Lung (tissue), 12 donors: ENCODE results near the gene MARK4. TPM values are rescaled to one million over a fixed set of nuclear protein-coding genes. Genes with fewer than 3 reads are reported as not detected.
A peak's percentile ranks its signal among the peaks of the same experiment; 100 is the strongest.

Experiments used
- ATAC-seq: fragments of 200-7000 bp; cut with Tn5 transposase; one replicate; pipeline ENCODE4 v1.9.1; 2020; ENCODE audit warnings: moderate number of reproducible peaks; ENCODE audit not compliant: insufficient read depth, low FRiP score
- DNase-seq, 3 donors: peaks; one replicate each; pipeline ENCODE4 v3.0.0-alpha.2; 2013 to 2017
- H3K27ac ChIP-seq, 2 donors: one replicate each; pipeline ENCODE4 v1.5.1; 2013; ENCODE audit warnings: mild to moderate bottlenecking in 2 of 2, moderate library complexity in 2 of 2, control low read depth in 1 of 2, inconsistent platforms in 1 of 2, low read depth in 1 of 2, low read length in 1 of 2
- H3K27me3 ChIP-seq, 3 donors: one replicate each; pipeline ENCODE4 v1.5.1; 2013; ENCODE audit warnings: low read length in 2 of 3; ENCODE audit not compliant: control insufficient read depth in 3 of 3, insufficient read depth in 3 of 3
- H3K36me3 ChIP-seq, 4 donors: one replicate each; pipeline ENCODE4 v1.5.1; 2013; ENCODE audit warnings: low read length in 4 of 4, mild to moderate bottlenecking in 1 of 4, moderate library complexity in 1 of 4; ENCODE audit not compliant: control insufficient read depth in 4 of 4, insufficient read depth in 4 of 4
- H3K4me1 ChIP-seq, 5 donors: one replicate each; pipeline ENCODE4 v1.5.1; 2013; ENCODE audit warnings: low read length in 5 of 5, mild to moderate bottlenecking in 2 of 5, moderate library complexity in 1 of 5; ENCODE audit not compliant: control insufficient read depth in 5 of 5, insufficient read depth in 5 of 5
- H3K4me3 ChIP-seq: one replicate; pipeline ENCODE4 v1.5.1; 2013; ENCODE audit warnings: mild to moderate bottlenecking, control low read depth, moderate library complexity
- H3K9ac ChIP-seq, 2 donors: one replicate each; pipeline ENCODE4 v1.5.1; 2013; ENCODE audit warnings: low read length in 2 of 2, control low read depth in 1 of 2; ENCODE audit not compliant: insufficient read depth in 1 of 2
- H3K9me3 ChIP-seq, 4 donors: one replicate each; pipeline ENCODE4 v1.5.1; 2013; ENCODE audit warnings: low read length in 3 of 4, mild to moderate bottlenecking in 1 of 4, moderate library complexity in 1 of 4; ENCODE audit not compliant: control insufficient read depth in 4 of 4, insufficient read depth in 3 of 4
- WGBS, 2 donors: extraction: QIAGEN DNeasy Blood & Tissue Kit; methylation state at CpG; one replicate each; pipeline ENCODE4 v1.1.7; 2013; 5-methylcytosine and 5-hydroxymethylcytosine counted together
- polyA plus RNA-seq, 2 donors: library from polyadenylated mRNA; stranded (reverse); fragments of 200-250 nt; gene quantifications; one replicate each; pipeline ENCODE4 v1.2.1, GENCODE V29; 2013
- total RNA-seq, 2 donors: library from RNA; depleted of rRNA in 1 of 2; stranded (reverse); fragments of >200 nt in 1 of 2; gene quantifications; one replicate each; pipeline ENCODE4 v1.2.1, GENCODE V29; 2014 to 2021
- TF ChIP-seq, protein P1 (sequence below): IDR thresholded peaks from 2 replicates; pipeline ENCODE4 v1.5.1; 2012; ENCODE audit warnings: mild to moderate bottlenecking; ENCODE audit errors: control extremely low read depth, extremely low read depth
- donor health status: control.
- donor health status: control.
- donor health status: Bipolar disorder and iron deficiency.
- donor health status: healthy.
- donor health status: DM: yes; HTN: yes; CAD: no.

MARK4 gene
- total and polyA plus RNA-seq, 4 donors, result 12.6 to 47.0 (median 20.6) TPM

DNA sequence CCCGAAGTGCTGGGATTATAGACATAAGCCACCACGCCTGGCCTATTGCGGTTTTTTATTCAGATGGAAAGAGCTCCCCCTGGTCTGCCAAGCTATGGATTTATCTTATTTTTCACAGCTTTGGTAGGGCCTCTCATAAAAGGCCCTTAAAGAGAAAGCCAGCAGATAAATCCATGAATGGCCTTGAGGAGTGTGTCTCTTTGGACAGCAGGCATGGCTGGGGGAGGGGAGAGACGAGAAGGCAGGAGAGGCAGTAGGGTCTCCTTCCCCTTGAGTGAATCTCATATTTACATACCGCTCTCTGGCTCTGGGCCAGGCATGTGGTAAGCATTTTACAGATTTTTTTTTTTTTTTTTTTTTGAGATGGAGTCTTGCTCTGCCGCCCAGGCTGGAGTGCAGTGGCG lies 25.2 kb downstream of the MARK4 start:
- H3K27ac ChIP-seq, result no peak overlapping the region
- ATAC-seq (no peak), DNase-seq (peak; percentile 89 to 94 (median 92))
- H3K9me3 ChIP-seq, result no peaks in the 10 kb centered on the region
- WGBS, 2 donors, result 71 to 85% methylated on average over 6 to 7 of the region's 7 CpGs
- H3K4me1 ChIP-seq, result peaks cover 0 to 30% (median 12%) of the 10 kb centered on the region in 5 donors
- H3K36me3 ChIP-seq, result peaks cover 3 to 36% (median 24%) of the 10 kb centered on the region in 4 donors
- H3K27me3 ChIP-seq, result no peaks in the 10 kb centered on the region
- no peak overlapping the region for H3K9ac ChIP-seq
- no peak overlapping the region for H3K4me3 ChIP-seq
- TF ChIP-seq, protein P1, sequence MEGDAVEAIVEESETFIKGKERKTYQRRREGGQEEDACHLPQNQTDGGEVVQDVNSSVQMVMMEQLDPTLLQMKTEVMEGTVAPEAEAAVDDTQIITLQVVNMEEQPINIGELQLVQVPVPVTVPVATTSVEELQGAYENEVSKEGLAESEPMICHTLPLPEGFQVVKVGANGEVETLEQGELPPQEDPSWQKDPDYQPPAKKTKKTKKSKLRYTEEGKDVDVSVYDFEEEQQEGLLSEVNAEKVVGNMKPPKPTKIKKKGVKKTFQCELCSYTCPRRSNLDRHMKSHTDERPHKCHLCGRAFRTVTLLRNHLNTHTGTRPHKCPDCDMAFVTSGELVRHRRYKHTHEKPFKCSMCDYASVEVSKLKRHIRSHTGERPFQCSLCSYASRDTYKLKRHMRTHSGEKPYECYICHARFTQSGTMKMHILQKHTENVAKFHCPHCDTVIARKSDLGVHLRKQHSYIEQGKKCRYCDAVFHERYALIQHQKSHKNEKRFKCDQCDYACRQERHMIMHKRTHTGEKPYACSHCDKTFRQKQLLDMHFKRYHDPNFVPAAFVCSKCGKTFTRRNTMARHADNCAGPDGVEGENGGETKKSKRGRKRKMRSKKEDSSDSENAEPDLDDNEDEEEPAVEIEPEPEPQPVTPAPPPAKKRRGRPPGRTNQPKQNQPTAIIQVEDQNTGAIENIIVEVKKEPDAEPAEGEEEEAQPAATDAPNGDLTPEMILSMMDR, result no peak

- Histone ChIP-seq H3K27me3 (no peaks in the 10 kb centered on the region), H3K4me3 (no peak overlapping the region), H3K9ac (no peak overlapping the region), H3K27ac (no peak overlapping the region), H3K36me3 (peaks cover 12 to 35% (median 24%) of the 10 kb centered on the region in 4 donors), H3K4me1 (peaks cover 0 to 20% (median 9%) of the 10 kb centered on the region in 5 donors), H3K9me3 (no peaks in the 10 kb centered on the region)
- TF ChIP-seq, protein P1, result no peak
- 95 to 97% methylated on average over 10 of the region's 10 CpGs for WGBS, 2 donors
- no peak for DNase-seq
- no peak for ATAC-seq
Measured at GRCh38 chr19:45278087-45278486, 27.0 kb downstream of the MARK4 start.

GRCh38 chr19:45279587-45280192 lies 28.6 kb downstream of the MARK4 start:
- no peaks in the 10 kb centered on the region for H3K27me3 ChIP-seq
- TF ChIP-seq, protein P1, result no peak
- DNase-seq (peak in 1 of 3 donors; percentile 21), ATAC-seq (peak; percentile 6)
- H3K27ac ChIP-seq, result no peak overlapping the region
- WGBS, 2 donors, result 92% methylated on average over 3 of the region's 3 CpGs
- H3K36me3 ChIP-seq, result peaks cover 19 to 33% (median 26%) of the 10 kb centered on the region in 4 donors
- peaks cover 0 to 12% (median 4%) of the 10 kb centered on the region in 5 donors for H3K4me1 ChIP-seq
- no peak overlapping the region for H3K4me3 ChIP-seq
- no peaks in the 10 kb centered on the region for H3K9me3 ChIP-seq
- no peak overlapping the region for H3K9ac ChIP-seq
